HUDEP-2 (cell line): Measurements from ENCODE around the gene DCUN1D2.

Experiments
- DNase-seq, 76 experiments: peaks; one replicate each; lab custom pipeline; 2025; ENCODE audit not compliant: unreplicated experiment in 76 of 76; lab: John Stamatoyannopoulos, UW

Gene DCUN1D2

GRCh38 chr13:113428469-113428865 is 62.0 kb downstream of the DCUN1D2 start:
- DNase-seq, result no peak

- DNase-seq, result no peak
Observed at GRCh38 chr13:113427562-113428468, 62.7 kb downstream of the DCUN1D2 start.

GRCh38 chr13:113426591-113426986 is 63.9 kb downstream of the DCUN1D2 start:
- no peak for DNase-seq

- DNase-seq, result no peak
Observed at GRCh38 chr13:113425941-113426590, 64.4 kb downstream of the DCUN1D2 start.

GRCh38 chr13:113423520-113424163 is 66.9 kb downstream of the DCUN1D2 start:
- no peak for DNase-seq

- DNase-seq, result no peak
Observed at GRCh38 chr13:113422807-113423519, 67.5 kb downstream of the DCUN1D2 start.

- DNase-seq, result no peak
Observed at GRCh38 chr13:113421673-113422270, 68.7 kb downstream of the DCUN1D2 start.

- peak in 2 of 76 experiments; percentile 4 to 10 for DNase-seq
Observed at GRCh38 chr13:113420833-113421600, 69.5 kb downstream of the DCUN1D2 start.

- no peak for DNase-seq
Observed at GRCh38 chr13:113420232-113420631, 70.3 kb downstream of the DCUN1D2 start.

- no peak for DNase-seq
Observed at GRCh38 chr13:113419531-113420193, 70.8 kb downstream of the DCUN1D2 start.

GRCh38 chr13:113418722-113419049 is 71.8 kb downstream of the DCUN1D2 start:
- DNase-seq, result no peak

- DNase-seq, result no peak
Observed at GRCh38 chr13:113417836-113418721, 72.4 kb downstream of the DCUN1D2 start.

- DNase-seq, result no peak
Observed at GRCh38 chr13:113417008-113417751, 73.3 kb downstream of the DCUN1D2 start.

GRCh38 chr13:113415825-113416224 is 74.7 kb downstream of the DCUN1D2 start:
- DNase-seq, result no peak

GRCh38 chr13:113415032-113415431 is 75.5 kb downstream of the DCUN1D2 start:
- DNase-seq, result no peak

GRCh38 chr13:113414335-113414734 is 76.2 kb downstream of the DCUN1D2 start:
- DNase-seq, result no peak

- DNase-seq, result peak in 1 of 76 experiments; percentile 22
Observed at GRCh38 chr13:113413898-113414282, 76.6 kb downstream of the DCUN1D2 start.
